Suprapubic skin (tissue), 4 donors: ENCODE data around the gene AHCYL1.
A peak's percentile ranks its signal among the peaks of the same experiment; 100 is the strongest.

Source experiments
- EP300 ChIP-seq: sonication (generic); formaldehyde crosslinking; IDR thresholded peaks from one replicate; pipeline ENCODE4 v1.6.1; 2017; ENCODE audit warnings: antibody characterized with exemption
- POLR2A ChIP-seq, 2 donors: fragments of 450-650 bp; IDR thresholded peaks; one replicate each; pipeline ENCODE4 v1.6.1; 2017; ENCODE audit warnings: antibody characterized with exemption in 2 of 2, mild to moderate bottlenecking in 2 of 2, moderate library complexity in 2 of 2
- POLR2AphosphoS5 ChIP-seq, 3 donors: sonication (generic); formaldehyde crosslinking; IDR thresholded peaks; one replicate each; pipeline ENCODE4 v1.6.1; 2017; ENCODE audit warnings: antibody characterized with exemption in 3 of 3
- TF ChIP-seq, protein P1 (sequence below), 2 donors: fragments of 200-600 bp in 1 of 2; fragments of 450-650 bp in 1 of 2; sonication (generic) in 1 of 2; IDR thresholded peaks; one replicate each; pipeline ENCODE4 v1.5.1; 2016 to 2019; ENCODE audit warnings: antibody characterized with exemption in 2 of 2, mild to moderate bottlenecking in 1 of 2, moderate library complexity in 1 of 2

DNA sequence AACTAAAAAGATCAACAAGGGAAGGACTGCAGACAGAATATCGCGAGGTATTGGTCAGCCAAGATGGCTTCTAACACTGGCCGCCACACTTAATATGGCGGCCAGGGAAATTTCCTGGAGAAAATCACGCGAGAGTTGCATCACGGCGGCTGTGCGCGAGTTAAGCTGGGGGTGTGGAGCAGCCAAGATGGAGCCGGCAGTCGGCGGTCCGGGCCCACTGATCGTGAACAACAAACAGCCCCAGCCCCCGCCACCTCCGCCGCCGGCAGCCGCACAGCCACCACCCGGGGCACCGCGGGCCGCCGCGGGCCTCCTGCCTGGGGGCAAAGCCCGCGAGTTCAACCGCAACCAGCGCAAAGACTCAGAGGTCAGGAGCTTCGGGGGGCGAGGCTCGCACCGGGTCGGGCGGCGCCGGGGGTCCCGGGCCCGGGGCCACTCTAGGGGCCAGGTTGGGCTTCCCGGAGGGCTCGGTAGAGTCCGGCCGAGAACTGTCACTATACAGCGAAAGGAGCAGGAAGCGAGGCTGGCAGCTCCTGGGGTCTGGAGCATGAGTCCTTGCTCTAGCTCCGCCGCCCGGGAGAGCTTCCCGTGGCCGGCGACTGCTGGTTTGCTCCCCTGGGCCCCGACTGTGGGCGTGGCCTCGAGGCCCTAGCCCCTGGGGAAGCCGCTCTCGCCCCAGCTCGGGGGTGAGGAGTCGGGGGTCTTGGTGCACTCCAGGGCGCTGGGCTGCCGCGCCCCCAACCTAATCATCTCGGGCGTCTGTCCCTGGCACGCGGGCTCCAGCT lies 50.1 kb downstream of the AHCYL1 start, which contains the start of gene STRIP1:
- TF ChIP-seq POLR2AphosphoS5 (IDR thresholded peaks at IDR 0.05), result peak in 2 of 3 donors; percentile 85 to 88
- TF ChIP-seq, protein P1, sequence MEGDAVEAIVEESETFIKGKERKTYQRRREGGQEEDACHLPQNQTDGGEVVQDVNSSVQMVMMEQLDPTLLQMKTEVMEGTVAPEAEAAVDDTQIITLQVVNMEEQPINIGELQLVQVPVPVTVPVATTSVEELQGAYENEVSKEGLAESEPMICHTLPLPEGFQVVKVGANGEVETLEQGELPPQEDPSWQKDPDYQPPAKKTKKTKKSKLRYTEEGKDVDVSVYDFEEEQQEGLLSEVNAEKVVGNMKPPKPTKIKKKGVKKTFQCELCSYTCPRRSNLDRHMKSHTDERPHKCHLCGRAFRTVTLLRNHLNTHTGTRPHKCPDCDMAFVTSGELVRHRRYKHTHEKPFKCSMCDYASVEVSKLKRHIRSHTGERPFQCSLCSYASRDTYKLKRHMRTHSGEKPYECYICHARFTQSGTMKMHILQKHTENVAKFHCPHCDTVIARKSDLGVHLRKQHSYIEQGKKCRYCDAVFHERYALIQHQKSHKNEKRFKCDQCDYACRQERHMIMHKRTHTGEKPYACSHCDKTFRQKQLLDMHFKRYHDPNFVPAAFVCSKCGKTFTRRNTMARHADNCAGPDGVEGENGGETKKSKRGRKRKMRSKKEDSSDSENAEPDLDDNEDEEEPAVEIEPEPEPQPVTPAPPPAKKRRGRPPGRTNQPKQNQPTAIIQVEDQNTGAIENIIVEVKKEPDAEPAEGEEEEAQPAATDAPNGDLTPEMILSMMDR (IDR thresholded peaks at IDR 0.05), result no peak
- peak in 1 of 2 donors; percentile 65 for TF ChIP-seq POLR2A (IDR thresholded peaks at IDR 0.05)
- no peak for TF ChIP-seq EP300
